ENCODE data around the gene PNPO. TPM values are rescaled to one million over a fixed set of nuclear protein-coding genes. Genes with fewer than 3 reads are reported as not detected.

Gene PNPO
- total and polyA plus RNA-seq, 2 of the 13 experiments (the other 11 are each of a cell fraction or from before 2014, with no cell fraction given): 47.9 to 63.3 TPM

GRCh38 chr17:47970725-47971499 is 29.5 kb downstream of the PNPO start, which contains the start of gene CDK5RAP3 (continued):
- TF ChIP-seq ZNF251 (CRISPR knock-in tag; IDR thresholded peaks at IDR 0.05): peak; percentile 92; the same call in 1 of the 2 replicates
- peak; percentile 83; the same call in 1 of the 2 replicates for TF ChIP-seq TOE1 (CRISPR knock-in tag; IDR thresholded peaks at IDR 0.05)
- peak; percentile 92 for TF ChIP-seq ZNF333 (CRISPR knock-in tag; IDR thresholded peaks at IDR 0.05; ENCODE audit: borderline replicate concordance)
- peak; percentile 72 for TF ChIP-seq PTBP1 (IDR thresholded peaks at IDR 0.05; ENCODE audit: low read depth, low read length, poor library complexity, severe bottlenecking)
- TF ChIP-seq AGO1 (IDR thresholded peaks at IDR 0.05; ENCODE audit: low read depth, low read length, poor library complexity, severe bottlenecking): peak; percentile 62
- peak; percentile 29; the same call in 1 of the 2 replicates for TF ChIP-seq ZNF143 (CRISPR knock-in tag; IDR thresholded peaks at IDR 0.05)
- TF ChIP-seq HINFP (CRISPR knock-in tag; IDR thresholded peaks at IDR 0.05; ENCODE audit: low read depth): peak; percentile 16; the same call in 1 of the 2 replicates
- no peak for TF ChIP-seq HMGA1 (CRISPR knock-in tag; conservative IDR thresholded peaks at IDR 0.05)
- peak; percentile 48; the same call in 1 of the 2 replicates for TF ChIP-seq ZNF644 (CRISPR knock-in tag; IDR thresholded peaks at IDR 0.05; ENCODE audit: low read depth)
- peak; percentile 96 for TF ChIP-seq MXD3 (CRISPR knock-in tag; IDR thresholded peaks at IDR 0.05)
- peak; percentile 98 for TF ChIP-seq ATF7-NPFF (CRISPR knock-in tag; IDR thresholded peaks at IDR 0.05; ENCODE audit: low read depth)
- peak; percentile 98 for TF ChIP-seq TFDP2 (CRISPR knock-in tag; IDR thresholded peaks at IDR 0.05)
- TF ChIP-seq SIN3B (IDR thresholded peaks at IDR 0.05; ENCODE audit: low read length): 0 out of 2 replicates have a peak, but pooled peaks have one; percentile 19
- TF ChIP-seq SMAD9 (CRISPR knock-in tag; IDR thresholded peaks at IDR 0.05): peak; percentile 92
- peak; percentile 82 for TF ChIP-seq ATF1 (CRISPR knock-in tag; IDR thresholded peaks at IDR 0.05)
- TF ChIP-seq FOXP1 (IDR thresholded peaks at IDR 0.05): no peak
- TF ChIP-seq FOXP1 (CRISPR knock-in tag; IDR thresholded peaks at IDR 0.05): no peak; the same call in none of the 2 replicates
- TF ChIP-seq GATA4 (IDR thresholded peaks at IDR 0.05; ENCODE audit: borderline replicate concordance, low read depth): no peak
- peak; percentile 69; the same call in 1 of the 2 replicates for TF ChIP-seq ZNF652 (CRISPR knock-in tag; IDR thresholded peaks at IDR 0.05; ENCODE audit: borderline replicate concordance, low read depth)
- no peak for TF ChIP-seq MBNL3 (CRISPR knock-in tag; conservative IDR thresholded peaks at IDR 0.05)
- peak; percentile 22; the same call in 1 of the 2 replicates for TF ChIP-seq PRDM10 (CRISPR knock-in tag; IDR thresholded peaks at IDR 0.05; ENCODE audit: low read depth)
- TF ChIP-seq ZSCAN12 (CRISPR knock-in tag; IDR thresholded peaks at IDR 0.05): 0 out of 2 replicates have a peak, but pooled peaks have one; percentile 7
